Prostate gland (tissue), 2 donors: ENCODE measurements around the gene RNF126. TPM values are rescaled to one million over a fixed set of nuclear protein-coding genes. Genes with fewer than 3 reads are reported as not detected.
"Not testable (repeated sequence)": the region's sequence is repeated elsewhere in the genome, so short reads cannot be mapped to it uniquely, and the experiment has no call there.

Source experiments
- DNase-seq: peaks from one replicate; pipeline ENCODE4 v3.0.0-alpha.2; 2019; ENCODE audit warnings: low spot score
- H3K27ac ChIP-seq, 2 donors: fragments of 200-600 bp; sonication (generic); 2 replicates each; pipeline ENCODE4 v1.5.1; 2017 to 2019
- H3K27me3 ChIP-seq: fragments of 200-600 bp; sonication (generic); replicated peaks from 2 replicates; pipeline ENCODE4 v1.5.1; 2019; ENCODE audit not compliant: insufficient read depth
- H3K36me3 ChIP-seq, 2 donors: fragments of 200-600 bp; sonication (generic); 1 replicate in 1 of 2; 2 replicates in 1 of 2; pipeline versions ENCODE4 v1.5.1 to v1.8.1; 2017 to 2019
- H3K4me1 ChIP-seq: fragments of 200-600 bp; sonication (generic); replicated peaks from 2 replicates; pipeline ENCODE4 v1.5.1; 2019
- H3K4me3 ChIP-seq, 2 donors: fragments of 200-600 bp; sonication (generic); 2 replicates each; pipeline ENCODE4 v1.5.1; 2017 to 2019
- H3K9me3 ChIP-seq: fragments of 200-600 bp; sonication (generic); 2 replicates; pipeline ENCODE4 v1.5.1; 2017
- CTCF ChIP-seq, 4 experiments: fragments of 200-600 bp in 2 of 4; fragments of 450-650 bp in 2 of 4; sonication (generic) in 2 of 4; IDR thresholded peaks; 1 replicate in 3 of 4; 2 replicates in 1 of 4; pipeline ENCODE4 v1.5.1; 2016 to 2019; ENCODE audit warnings: antibody characterized with exemption in 4 of 4, mild to moderate bottlenecking in 2 of 4, moderate library complexity in 2 of 4
- POLR2A ChIP-seq: fragments of 450-650 bp; IDR thresholded peaks from one replicate; pipeline ENCODE4 v1.6.1; 2016; ENCODE audit warnings: antibody characterized with exemption, mild to moderate bottlenecking
- POLR2AphosphoS5 ChIP-seq: sonication (generic); formaldehyde crosslinking; IDR thresholded peaks from one replicate; pipeline ENCODE4 v1.6.1; 2017; ENCODE audit warnings: antibody characterized with exemption
- WGBS: methylation state at CpG from one replicate; pipeline ENCODE4 v1.1.5; 2018; 5-methylcytosine and 5-hydroxymethylcytosine counted together
- intact Hi-C: fragments of 100-400 bp; cut with DNase I; formaldehyde crosslinking; loops from one replicate; pipeline ENCODE4 v1.14.2; 2022
- total RNA-seq, 2 donors: library from RNA; depleted of rRNA; stranded (reverse); fragments of >200 nt; gene quantifications; one replicate each; pipeline ENCODE4 v1.1.0, GENCODE V29; 2016

Gene RNF126
- total RNA-seq, 2 donors from 2014 or later, result 70.7 to 109 TPM

- no peak overlapping the region for H3K27ac ChIP-seq
- H3K4me1 ChIP-seq, result peaks cover 7% of the 10 kb centered on the region
- no peaks in the 10 kb centered on the region for H3K9me3 ChIP-seq
- H3K27me3 ChIP-seq, result no peaks in the 10 kb centered on the region
- no peak for DNase-seq
- H3K4me3 ChIP-seq, result no peak overlapping the region
- intact Hi-C loops, result no loop called here
- TF ChIP-seq CTCF (IDR thresholded peaks at IDR 0.05), result no peak
- TF ChIP-seq POLR2A, result no peak
- no peak for TF ChIP-seq POLR2AphosphoS5
- no peaks in the 10 kb centered on the region for H3K36me3 ChIP-seq
- 46% methylated on average over 4 of the region's 4 CpGs for WGBS
These were observed 40.3 kb upstream of the RNF126 start for GRCh38 chr19:703329-703650.

GRCh38 chr19:702847-703246 is 39.8 kb upstream of the RNF126 start:
- H3K4me1 ChIP-seq, H3K9me3 ChIP-seq, H3K27ac ChIP-seq, H3K36me3 ChIP-seq, intact Hi-C loops, DNase-seq, H3K27me3 ChIP-seq, H3K4me3 ChIP-seq: not testable (repeated sequence)
- WGBS, result 73% methylated on average over 6 of the region's 6 CpGs

GRCh38 chr19:699885-700284 is 36.9 kb upstream of the RNF126 start:
- H3K27me3 ChIP-seq, DNase-seq, H3K27ac ChIP-seq, H3K36me3 ChIP-seq, H3K9me3 ChIP-seq, H3K4me1 ChIP-seq, H3K4me3 ChIP-seq, intact Hi-C loops: not testable (repeated sequence)
- 69% methylated on average over 14 of the region's 14 CpGs for WGBS

GRCh38 chr19:698529-698928 is 35.5 kb upstream of the RNF126 start:
- intact Hi-C loops, H3K27me3 ChIP-seq, H3K4me3 ChIP-seq, H3K9me3 ChIP-seq, DNase-seq, H3K27ac ChIP-seq, H3K4me1 ChIP-seq, H3K36me3 ChIP-seq: not testable (repeated sequence)
- WGBS, result 91% methylated on average over 15 of the region's 15 CpGs

GRCh38 chr19:695352-695949 is 32.4 kb upstream of the RNF126 start, which contains the start of gene PRSS57:
Gene PRSS57 (minus strand): TSS chr19:695452. CDS start chr19:695430, 22 bp downstream.
- TF ChIP-seq POLR2A, result no peak
- no peak for TF ChIP-seq CTCF (IDR thresholded peaks at IDR 0.05)
- no peak for TF ChIP-seq POLR2AphosphoS5
- intact Hi-C loops, result no loop called here
- no peaks in the 10 kb centered on the region for H3K27me3 ChIP-seq
- no peaks in the 10 kb centered on the region for H3K36me3 ChIP-seq
- H3K9me3 ChIP-seq, result no peaks in the 10 kb centered on the region
- no peak within 1 kb of the TSS for H3K27ac ChIP-seq
- no peak within 1 kb of the TSS for H3K4me3 ChIP-seq
- WGBS, result 68% methylated on average over 29 of the region's 31 CpGs
- DNase-seq, result no peak
- H3K4me1 ChIP-seq, result no peaks in the 10 kb centered on the region

GRCh38 chr19:694481-695351 is 31.7 kb upstream of the RNF126 start:
- Histone ChIP-seq H3K27ac (no peak overlapping the region), H3K9me3 (no peaks in the 10 kb centered on the region), H3K27me3 (no peaks in the 10 kb centered on the region), H3K4me3 (no peak overlapping the region), H3K36me3 (no peaks in the 10 kb centered on the region), H3K4me1 (no peaks in the 10 kb centered on the region)
- no peak for DNase-seq
- TF ChIP-seq POLR2A (no peak), POLR2AphosphoS5 (no peak), CTCF (IDR thresholded peaks at IDR 0.05) (no peak)
- intact Hi-C loops, result no loop called here
- 43% methylated on average over 41 of the region's 41 CpGs for WGBS
